K562 (cell line): ENCODE data around the gene CBFA2T3. TPM values are rescaled to one million over a fixed set of nuclear protein-coding genes. Genes with fewer than 3 reads are reported as not detected.

Source experiments
- ATAC-seq: fragments of 200-7000 bp; cut with Tn5 transposase; 3 replicates; pipeline ENCODE4 v1.9.1; 2020; ENCODE audit warnings: moderate library complexity
- BruUV-seq: library from RNA; stranded (reverse); fragments of 400-500 nt; replicated peaks from 2 replicates; lab custom pipeline; 2021; lab: Mats Ljungman, UMichigan
- CTCF ChIA-PET: fragments of 300-600 bp; formaldehyde crosslinking; extraction: SDS; loops from one replicate; lab custom pipeline; 2021; ENCODE audit warnings: low intra/inter-chr PET ratio; lab: Yijun Ruan, JAX
- POLR2A ChIA-PET: fragments of 300-600, 350-650 bp; sonication (Branson Sonifier 250); formaldehyde crosslinking; extraction: SDS; loops from one replicate; lab custom pipeline; 2021; ENCODE audit warnings: antibody characterized with exemption, inconsistent platforms; lab: Yijun Ruan, JAX
- DNase-seq, 4 experiments: peaks; one replicate each; pipeline versions ENCODE4 v3.0.0 to v3.0.0-alpha.2; 2011 to 2018; ENCODE audit warnings: low spot score in 3 of 4, mixed read lengths in 3 of 4; ENCODE audit errors: extremely low read depth in 1 of 4
- FAIRE-seq: peaks from 2 replicates; lab custom pipeline; 2011; peaks lifted over from hg19 to GRCh38; lab: Jason Lieb, UNC
- H2AFZ ChIP-seq: 2 replicates; pipeline ENCODE4 v1.6.0; 2011; ENCODE audit warnings: low read depth, low read length, control low read depth, inconsistent platforms
- H3K27ac ChIP-seq: fragments of 200-600 bp; 3 replicates; pipeline ENCODE4 v1.8.0; 2011; ENCODE audit warnings: low read depth, mild to moderate bottlenecking, control low read depth, inconsistent platforms, low read length, moderate library complexity, mixed read lengths; ENCODE audit errors: extremely low read depth
- H3K27me3 ChIP-seq, 2 experiments: fragments of 300-600 bp in 1 of 2; 2 replicates in 1 of 2; 3 replicates in 1 of 2; pipeline versions ENCODE4 v1.6.0 to v1.8.0; 2011; ENCODE audit warnings: inconsistent platforms in 2 of 2, low read length in 2 of 2, mild to moderate bottlenecking in 1 of 2, mixed read lengths in 1 of 2, moderate library complexity in 1 of 2; ENCODE audit not compliant: control insufficient read depth in 2 of 2, insufficient read depth in 2 of 2
- H3K36me3 ChIP-seq: fragments of 300-600 bp; 3 replicates; pipeline ENCODE4 v1.8.0; 2011; ENCODE audit warnings: mild to moderate bottlenecking, low read length, inconsistent platforms; ENCODE audit not compliant: control insufficient read depth, insufficient read depth
- H3K4me1 ChIP-seq, 2 experiments: fragments of 200-600 bp in 1 of 2; replicated peaks in 1 of 2; 2 replicates in 1 of 2; 3 replicates in 1 of 2; pipeline versions ENCODE4 v1.5.1 to v1.8.0; 2011; ENCODE audit warnings: inconsistent platforms in 2 of 2, low read length in 2 of 2, mild to moderate bottlenecking in 1 of 2, mixed read lengths in 1 of 2, moderate library complexity in 1 of 2; ENCODE audit not compliant: control insufficient read depth in 2 of 2, insufficient read depth in 2 of 2
- H3K4me2 ChIP-seq: 2 replicates; pipeline ENCODE4 v1.6.1; 2011; ENCODE audit warnings: low read length, control low read depth, inconsistent platforms, mixed read lengths; ENCODE audit not compliant: insufficient read depth
- H3K4me3 ChIP-seq: fragments of 200-600 bp; sonication (generic), shearing (Covaris generic); 2 replicates; pipeline ENCODE4 v1.5.1; 2016; ENCODE audit warnings: control low read depth, inconsistent platforms
- H3K79me2 ChIP-seq: fragments of 200-600 bp; 3 replicates; pipeline ENCODE4 v1.8.0; 2011; ENCODE audit warnings: low read length, inconsistent platforms; ENCODE audit not compliant: control insufficient read depth, insufficient read depth
- H3K9ac ChIP-seq, 2 experiments: 2 replicates each; pipeline versions ENCODE4 v1.6.0 to v1.6.1; 2011; ENCODE audit warnings: low read depth in 2 of 2, low read length in 2 of 2, control low read depth in 1 of 2, inconsistent platforms in 1 of 2, mild to moderate bottlenecking in 1 of 2, mixed read lengths in 1 of 2; ENCODE audit not compliant: insufficient read depth in 1 of 2
- H3K9me1 ChIP-seq: one replicate; pipeline ENCODE4 v1.6.0; 2011; ENCODE audit warnings: inconsistent platforms, mild to moderate bottlenecking, low read length, moderate library complexity; ENCODE audit not compliant: control insufficient read depth, insufficient read depth
- H3K9me3 ChIP-seq: replicated peaks from 2 replicates; pipeline ENCODE4 v1.5.1; 2011; ENCODE audit warnings: low read depth, low read length, inconsistent platforms; ENCODE audit not compliant: control insufficient read depth, insufficient read depth
- H4K20me1 ChIP-seq: replicated peaks from 2 replicates; pipeline ENCODE4 v1.6.1; 2011; ENCODE audit warnings: low read length, inconsistent platforms, mixed read lengths; ENCODE audit not compliant: control insufficient read depth, insufficient read depth
- CBFA2T2 ChIP-seq: fragments of 450-650 bp; conservative IDR thresholded peaks from 2 replicates; pipeline ENCODE4 v1.6.1; 2017; ENCODE audit warnings: mild to moderate bottlenecking
- COPS2 ChIP-seq: fragments of 450-650 bp; conservative IDR thresholded peaks from 2 replicates; pipeline ENCODE4 v1.6.1; 2016; ENCODE audit warnings: mild to moderate bottlenecking, moderate library complexity
- HMGN3 ChIP-seq: IDR thresholded peaks from 2 replicates; pipeline ENCODE4 v1.6.1; 2011; ENCODE audit warnings: borderline replicate concordance, low read depth, mild to moderate bottlenecking, mixed read lengths, low read length; ENCODE audit not compliant: insufficient read length; ENCODE audit errors: extremely low read depth
- PCBP1 ChIP-seq: fragments of 200-400 bp; formaldehyde crosslinking; IDR thresholded peaks from 2 replicates; pipeline ENCODE4 v1.6.1; 2018; ENCODE audit warnings: mild to moderate bottlenecking, low read depth, low read length; ENCODE audit not compliant: poor library complexity, severe bottlenecking
- RBM22 ChIP-seq: fragments of 200-400 bp; formaldehyde crosslinking; IDR thresholded peaks from 2 replicates; pipeline ENCODE4 v1.6.1; 2018; ENCODE audit warnings: low read length, low read depth; ENCODE audit not compliant: poor library complexity, severe bottlenecking
- SMARCE1 ChIP-seq: fragments of 450-650 bp; IDR thresholded peaks from 2 replicates; pipeline ENCODE4 v1.7.1; 2016; ENCODE audit warnings: mild to moderate bottlenecking
- WGBS: fragments of 100-300 bp; shearing (Covaris generic); methylation state at CpG from one replicate; pipeline ENCODE4 v1.1.6; 2016; ENCODE audit warnings: low coverage, mixed read lengths; ENCODE audit not compliant: insufficient coverage; ENCODE audit errors: missing lambda C conversion rate; 5-methylcytosine and 5-hydroxymethylcytosine counted together
- in situ Hi-C: fragments of 300-500 bp; cut with MboI; formaldehyde crosslinking; loops from 4 replicates; pipeline ENCODE4 v1.15.0; 2018; ENCODE audit warnings: inconsistent platforms, mixed read lengths
- intact Hi-C: fragments of 100-400 bp; cut with micrococcal nuclease; formaldehyde crosslinking; loops from 2 replicates; pipeline ENCODE4 v1.14.2; 2022
- polyA plus RNA-seq, 8 experiments: library from polyadenylated mRNA; depleted of rRNA in 4 of 8; stranded (reverse) in 5 of 8; unstranded in 3 of 8; fragments of >200 nt; fragmentation: Nextera tagmentation in 2 of 8; fragmentation: Illumina TruSeq in 1 of 8; extraction: Ambion mirVana in 2 of 8; extraction: Trizol in 1 of 8; gene quantifications; 2 replicates each; pipeline versions ENCODE4 v1.2.1 to v1.2.3, GENCODE V29; 2011 to 2014; ENCODE audit warnings: inconsistent platforms in 1 of 8, missing spikeins in 1 of 8
- total RNA-seq, 7 experiments: library from RNA; depleted of rRNA in 6 of 7; stranded (reverse); fragments of >200 nt in 6 of 7; fragmentation: Illumina TruSeq in 2 of 7; extraction: Trizol in 2 of 7; gene quantifications; 2 replicates each; pipeline versions ENCODE4 v1.2.1 to v1.2.3, GENCODE V29; 2011 to 2021; ENCODE audit warnings: low replicate concordance in 1 of 7
- TF ChIP-seq, protein P1 (sequence below), 2 experiments: IDR thresholded peaks; 2 replicates each; pipeline ENCODE4 v1.6.1; 2012; ENCODE audit warnings: improper control_type of control experiment in 2 of 2, low read depth in 2 of 2, low read length in 2 of 2, borderline replicate concordance in 1 of 2
- TF ChIP-seq, protein P2 (sequence below): IDR thresholded peaks from 3 replicates; pipeline ENCODE4 v1.6.1; 2011; ENCODE audit warnings: borderline replicate concordance, mild to moderate bottlenecking, moderate library complexity; ENCODE audit not compliant: insufficient read length; ENCODE audit errors: extremely low read depth
- TF ChIP-seq, protein P3 (sequence below): sonication (generic); formaldehyde crosslinking; IDR thresholded peaks from 2 replicates; pipeline ENCODE4 v1.8.1; 2023; ENCODE audit warnings: mild to moderate bottlenecking, missing genetic modification reagents

CBFA2T3 gene
- total and polyA plus RNA-seq, 9 of the 15 experiments (the other 6 are each of a cell fraction or from before 2014, with no cell fraction given), result 2.3 to 145 (median 6.7) TPM

DNA sequence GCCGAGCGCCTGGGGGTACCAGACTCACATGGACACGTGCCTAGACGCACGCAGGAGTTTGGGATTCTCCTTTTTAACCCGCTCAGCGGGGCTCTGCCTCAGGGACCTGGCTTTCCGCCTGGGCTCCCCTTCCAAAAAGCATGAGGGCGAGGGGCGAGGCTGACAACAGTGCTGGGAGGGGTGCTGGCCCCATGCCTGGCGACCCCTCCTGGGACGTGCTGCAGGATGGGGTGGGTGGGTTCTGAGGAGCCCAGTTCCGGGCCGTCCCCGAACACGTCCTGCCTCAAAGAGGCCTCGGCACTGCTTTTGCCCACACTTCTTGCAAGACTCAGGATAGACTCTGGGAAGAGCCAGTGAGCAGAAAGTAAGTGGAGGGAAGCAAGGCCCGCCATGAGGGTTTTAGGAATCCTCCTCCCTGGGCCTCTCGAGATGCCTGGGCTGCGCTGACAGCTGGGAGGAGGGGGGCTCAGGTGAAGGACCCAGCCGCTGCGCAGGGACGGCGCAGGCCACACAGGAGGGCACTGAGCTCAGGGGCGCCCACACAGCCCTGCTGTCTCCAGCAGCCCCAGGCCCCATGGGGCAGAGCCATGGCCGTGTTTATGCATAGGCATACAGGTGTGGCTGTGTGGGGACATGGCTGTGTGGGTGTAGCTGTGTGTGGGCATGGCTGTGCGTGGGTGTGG is 95.2 kb downstream of the CBFA2T3 start (continued):
- peak; percentile 3 for TF ChIP-seq RBM22

DNA sequence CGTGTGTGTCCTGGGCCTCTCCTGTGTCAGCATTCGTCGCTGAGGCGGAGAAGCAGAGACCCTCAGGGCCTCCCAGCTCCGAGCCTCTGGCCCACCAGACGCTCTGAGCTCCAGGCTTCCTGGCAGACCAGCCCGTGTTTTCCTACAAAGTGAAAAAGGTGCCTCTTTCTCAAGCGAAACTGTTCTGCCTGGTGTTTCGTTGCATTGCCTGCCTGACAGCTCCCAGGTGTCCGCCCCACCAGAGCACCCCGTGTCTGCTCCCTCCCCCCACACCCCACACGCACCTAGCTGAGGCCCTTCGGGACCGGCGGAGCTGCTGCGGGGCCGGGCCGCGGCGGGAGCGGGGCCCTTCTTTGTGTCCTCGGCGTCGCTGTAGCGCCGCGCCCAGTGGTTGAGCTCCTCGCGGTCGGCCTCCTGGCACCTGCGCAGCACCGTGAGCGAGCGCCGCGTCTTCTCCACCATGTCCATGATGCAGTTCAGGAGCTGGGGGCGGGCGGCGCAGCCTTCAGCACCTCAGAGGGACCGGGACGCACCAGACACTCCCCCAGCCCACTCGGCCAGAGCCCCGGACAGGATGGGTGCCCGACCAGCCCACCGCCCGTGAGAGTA is 95.9 kb downstream of the CBFA2T3 start:
- ChIA-PET CTCF (no interaction called here), POLR2A (interaction anchor here (0.5 to 0.6 kb wide), 2 partner anchors 24 to 209 kb away, joined by 3 to 4 read pairs; no protein-coding TSS in a partner anchor)
- Histone ChIP-seq H3K27ac (no peak overlapping the region), H3K4me2 (no peak overlapping the region), H3K27me3 (no peaks in the 10 kb centered on the region), H2AFZ (no peak overlapping the region), H3K36me3 (peaks cover 100% of the 10 kb centered on the region), H4K20me1 (no peaks in the 10 kb centered on the region), H3K79me2 (0 out of 3 replicates have a peak, but pooled peaks cover 4% of the 10 kb centered on the region), H3K9me1 (no peaks in the 10 kb centered on the region), H3K4me1 (peaks cover 0 to 78% of the 10 kb centered on the region in 2 experiments; a peak in 2 of 5 replicates), H3K9ac (no peak overlapping the region; a peak in 1 of 4 replicates), H3K9me3 (no peaks in the 10 kb centered on the region), H3K4me3 (no peak overlapping the region)
- ATAC-seq (no peak), FAIRE-seq (no peak), DNase-seq (no peak)
- WGBS, result 99% methylated on average over 14 of the region's 46 CpGs
- intact Hi-C loops (no loop called here), in situ Hi-C loops (no loop called here)
- no TSS peak for BruUV-seq
- TF ChIP-seq HMGN3 (peak; percentile 13), RBM22 (peak; percentile 97), SMARCE1 (no peak), CBFA2T2 (no peak), COPS2 (no peak), PCBP1 (peak; percentile 69)
- TF ChIP-seq, protein P1, sequence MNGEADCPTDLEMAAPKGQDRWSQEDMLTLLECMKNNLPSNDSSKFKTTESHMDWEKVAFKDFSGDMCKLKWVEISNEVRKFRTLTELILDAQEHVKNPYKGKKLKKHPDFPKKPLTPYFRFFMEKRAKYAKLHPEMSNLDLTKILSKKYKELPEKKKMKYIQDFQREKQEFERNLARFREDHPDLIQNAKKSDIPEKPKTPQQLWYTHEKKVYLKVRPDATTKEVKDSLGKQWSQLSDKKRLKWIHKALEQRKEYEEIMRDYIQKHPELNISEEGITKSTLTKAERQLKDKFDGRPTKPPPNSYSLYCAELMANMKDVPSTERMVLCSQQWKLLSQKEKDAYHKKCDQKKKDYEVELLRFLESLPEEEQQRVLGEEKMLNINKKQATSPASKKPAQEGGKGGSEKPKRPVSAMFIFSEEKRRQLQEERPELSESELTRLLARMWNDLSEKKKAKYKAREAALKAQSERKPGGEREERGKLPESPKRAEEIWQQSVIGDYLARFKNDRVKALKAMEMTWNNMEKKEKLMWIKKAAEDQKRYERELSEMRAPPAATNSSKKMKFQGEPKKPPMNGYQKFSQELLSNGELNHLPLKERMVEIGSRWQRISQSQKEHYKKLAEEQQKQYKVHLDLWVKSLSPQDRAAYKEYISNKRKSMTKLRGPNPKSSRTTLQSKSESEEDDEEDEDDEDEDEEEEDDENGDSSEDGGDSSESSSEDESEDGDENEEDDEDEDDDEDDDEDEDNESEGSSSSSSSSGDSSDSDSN (IDR thresholded peaks at IDR 0.05; ENCODE audit: borderline replicate concordance in 1 of 2, low read depth in 2 of 2, low read length in 2 of 2), result no peak
- TF ChIP-seq, protein P2, sequence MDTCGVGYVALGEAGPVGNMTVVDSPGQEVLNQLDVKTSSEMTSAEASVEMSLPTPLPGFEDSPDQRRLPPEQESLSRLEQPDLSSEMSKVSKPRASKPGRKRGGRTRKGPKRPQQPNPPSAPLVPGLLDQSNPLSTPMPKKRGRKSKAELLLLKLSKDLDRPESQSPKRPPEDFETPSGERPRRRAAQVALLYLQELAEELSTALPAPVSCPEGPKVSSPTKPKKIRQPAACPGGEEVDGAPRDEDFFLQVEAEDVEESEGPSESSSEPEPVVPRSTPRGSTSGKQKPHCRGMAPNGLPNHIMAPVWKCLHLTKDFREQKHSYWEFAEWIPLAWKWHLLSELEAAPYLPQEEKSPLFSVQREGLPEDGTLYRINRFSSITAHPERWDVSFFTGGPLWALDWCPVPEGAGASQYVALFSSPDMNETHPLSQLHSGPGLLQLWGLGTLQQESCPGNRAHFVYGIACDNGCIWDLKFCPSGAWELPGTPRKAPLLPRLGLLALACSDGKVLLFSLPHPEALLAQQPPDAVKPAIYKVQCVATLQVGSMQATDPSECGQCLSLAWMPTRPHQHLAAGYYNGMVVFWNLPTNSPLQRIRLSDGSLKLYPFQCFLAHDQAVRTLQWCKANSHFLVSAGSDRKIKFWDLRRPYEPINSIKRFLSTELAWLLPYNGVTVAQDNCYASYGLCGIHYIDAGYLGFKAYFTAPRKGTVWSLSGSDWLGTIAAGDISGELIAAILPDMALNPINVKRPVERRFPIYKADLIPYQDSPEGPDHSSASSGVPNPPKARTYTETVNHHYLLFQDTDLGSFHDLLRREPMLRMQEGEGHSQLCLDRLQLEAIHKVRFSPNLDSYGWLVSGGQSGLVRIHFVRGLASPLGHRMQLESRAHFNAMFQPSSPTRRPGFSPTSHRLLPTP, result no peak
- TF ChIP-seq, protein P3, sequence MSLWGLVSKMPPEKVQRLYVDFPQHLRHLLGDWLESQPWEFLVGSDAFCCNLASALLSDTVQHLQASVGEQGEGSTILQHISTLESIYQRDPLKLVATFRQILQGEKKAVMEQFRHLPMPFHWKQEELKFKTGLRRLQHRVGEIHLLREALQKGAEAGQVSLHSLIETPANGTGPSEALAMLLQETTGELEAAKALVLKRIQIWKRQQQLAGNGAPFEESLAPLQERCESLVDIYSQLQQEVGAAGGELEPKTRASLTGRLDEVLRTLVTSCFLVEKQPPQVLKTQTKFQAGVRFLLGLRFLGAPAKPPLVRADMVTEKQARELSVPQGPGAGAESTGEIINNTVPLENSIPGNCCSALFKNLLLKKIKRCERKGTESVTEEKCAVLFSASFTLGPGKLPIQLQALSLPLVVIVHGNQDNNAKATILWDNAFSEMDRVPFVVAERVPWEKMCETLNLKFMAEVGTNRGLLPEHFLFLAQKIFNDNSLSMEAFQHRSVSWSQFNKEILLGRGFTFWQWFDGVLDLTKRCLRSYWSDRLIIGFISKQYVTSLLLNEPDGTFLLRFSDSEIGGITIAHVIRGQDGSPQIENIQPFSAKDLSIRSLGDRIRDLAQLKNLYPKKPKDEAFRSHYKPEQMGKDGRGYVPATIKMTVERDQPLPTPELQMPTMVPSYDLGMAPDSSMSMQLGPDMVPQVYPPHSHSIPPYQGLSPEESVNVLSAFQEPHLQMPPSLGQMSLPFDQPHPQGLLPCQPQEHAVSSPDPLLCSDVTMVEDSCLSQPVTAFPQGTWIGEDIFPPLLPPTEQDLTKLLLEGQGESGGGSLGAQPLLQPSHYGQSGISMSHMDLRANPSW, result no peak
